H1 (cell line): ENCODE results near the gene EXOC2. TPM values are rescaled to one million over a fixed set of nuclear protein-coding genes. Genes with fewer than 3 reads are reported as not detected.

Experiments
- CTCF ChIA-PET: fragments of 300-600 bp; sonication (Branson Sonifier 250); formaldehyde crosslinking; loops from one replicate; lab custom pipeline; 2021; ENCODE audit not compliant: partially characterized antibody; lab: Charles Lee
- POLR2A ChIA-PET: fragments of 300-600 bp; sonication (Branson Sonifier 250); formaldehyde crosslinking; loops from one replicate; lab custom pipeline; 2021; ENCODE audit warnings: inconsistent platforms; ENCODE audit not compliant: partially characterized antibody; lab: Charles Lee
- DNase-seq, 2 experiments: peaks; one replicate each; pipeline versions ENCODE4 v3.0.0 to v3.0.0-alpha.2; 2010 to 2022; ENCODE audit warnings: low spot score in 2 of 2, low read depth in 1 of 2, mixed read lengths in 1 of 2
- FAIRE-seq: peaks from 2 replicates; lab custom pipeline; 2011; peaks lifted over from hg19 to GRCh38; lab: Jason Lieb, UNC
- H2AFZ ChIP-seq: 2 replicates; pipeline ENCODE4 v1.8.1; 2012; ENCODE audit warnings: low read length, inconsistent platforms
- H2AK5ac ChIP-seq: 2 replicates; pipeline ENCODE4 v1.6.1; 2013; ENCODE audit warnings: low read depth, low read length
- H2BK120ac ChIP-seq: replicated peaks from 2 replicates; pipeline ENCODE3; 2013; ENCODE audit warnings: low read depth, low read length, inconsistent platforms
- H2BK12ac ChIP-seq: 2 replicates; pipeline ENCODE4 v1.6.1; 2013; ENCODE audit warnings: low read depth, low read length
- H2BK15ac ChIP-seq: 2 replicates; pipeline ENCODE4 v1.6.1; 2013; ENCODE audit warnings: low read length
- H2BK20ac ChIP-seq: 2 replicates; pipeline ENCODE4 v1.6.1; 2013; ENCODE audit warnings: low read length
- H2BK5ac ChIP-seq: 2 replicates; pipeline ENCODE4 v1.6.1; 2013; ENCODE audit warnings: low read depth, low read length
- H3K14ac ChIP-seq: 2 replicates; pipeline ENCODE4 v1.6.1; 2013; ENCODE audit warnings: inconsistent platforms; ENCODE audit not compliant: insufficient read length
- H3K18ac ChIP-seq: 2 replicates; pipeline ENCODE4 v1.6.1; 2013; ENCODE audit warnings: low read length; ENCODE audit errors: extremely low read depth
- H3K23ac ChIP-seq: 2 replicates; pipeline ENCODE4 v1.6.1; 2013; ENCODE audit warnings: inconsistent platforms; ENCODE audit not compliant: insufficient read length
- H3K23me2 ChIP-seq: 2 replicates; pipeline ENCODE4 v1.6.1; 2013; ENCODE audit warnings: low read depth, low read length
- H3K27ac ChIP-seq: 2 replicates; pipeline ENCODE4 v1.6.1; 2011; ENCODE audit warnings: low read depth, low read length, inconsistent platforms
- H3K27me3 ChIP-seq, 4 experiments: replicated peaks in 1 of 4; 1 replicate in 1 of 4; 2 replicates in 3 of 4; pipeline versions ENCODE4 v1.6.1 to v1.8.1; 2011 to 2013; ENCODE audit warnings: low read length in 3 of 4, mild to moderate bottlenecking in 3 of 4, inconsistent platforms in 2 of 4, mixed read lengths in 2 of 4, moderate library complexity in 1 of 4; ENCODE audit not compliant: control insufficient read depth in 3 of 4, insufficient read depth in 3 of 4; ENCODE audit errors: extremely low read depth in 1 of 4
- H3K36me3 ChIP-seq, 4 experiments: 2 replicates each; pipeline versions ENCODE4 v1.6.1 to v1.8.1; 2011 to 2013; ENCODE audit warnings: mild to moderate bottlenecking in 4 of 4, low read length in 3 of 4, moderate library complexity in 2 of 4, control low read depth in 1 of 4, inconsistent platforms in 1 of 4; ENCODE audit not compliant: insufficient read depth in 4 of 4, control insufficient read depth in 2 of 4
- H3K4ac ChIP-seq: replicated peaks from 2 replicates; pipeline ENCODE3; 2013; ENCODE audit warnings: low read length, low read depth, mixed read lengths, inconsistent platforms; ENCODE audit not compliant: insufficient read length
- H3K4me1 ChIP-seq, 4 experiments: replicated peaks in 1 of 4; 1 replicate in 1 of 4; 2 replicates in 3 of 4; pipeline versions ENCODE4 v1.6.1 to v1.8.1; 2011 to 2013; ENCODE audit warnings: low read length in 3 of 4, inconsistent platforms in 2 of 4, mixed read lengths in 1 of 4; ENCODE audit not compliant: insufficient read depth in 4 of 4, control insufficient read depth in 3 of 4
- H3K4me2 ChIP-seq, 2 experiments: 2 replicates each; pipeline versions ENCODE4 v1.6.1 to v1.8.1; 2011 to 2013; ENCODE audit warnings: low read depth in 2 of 2, low read length in 2 of 2, control low read depth in 1 of 2, inconsistent platforms in 1 of 2, mild to moderate bottlenecking in 1 of 2; ENCODE audit not compliant: insufficient read depth in 1 of 2
- H3K4me3 ChIP-seq, 4 experiments: fragments of 200-600, 300-600 bp in 1 of 4; sonication (generic), shearing (Covaris generic), sonication (Bioruptor Twin) in 1 of 4; 2 replicates each; pipeline versions ENCODE4 v1.5.1 to v1.8.1; 2011 to 2016; ENCODE audit warnings: low read length in 4 of 4, low read depth in 3 of 4, control low read depth in 2 of 4, inconsistent platforms in 2 of 4, mild to moderate bottlenecking in 2 of 4, mixed read lengths in 1 of 4, moderate library complexity in 1 of 4; ENCODE audit not compliant: insufficient read depth in 2 of 4; ENCODE audit errors: extremely low read depth in 1 of 4
- H3K56ac ChIP-seq: replicated peaks from 2 replicates; pipeline ENCODE3; 2013; ENCODE audit warnings: low read depth, mild to moderate bottlenecking, mixed read lengths, low read length, inconsistent platforms; ENCODE audit not compliant: insufficient read length
- H3K79me1 ChIP-seq: 2 replicates; pipeline ENCODE4 v1.6.1; 2013; ENCODE audit warnings: low read depth, low read length, control low read depth
- H3K79me2 ChIP-seq, 2 experiments: 2 replicates each; pipeline versions ENCODE4 v1.6.1 to v1.8.1; 2012 to 2013; ENCODE audit warnings: low read length in 2 of 2, mild to moderate bottlenecking in 2 of 2, inconsistent platforms in 1 of 2; ENCODE audit not compliant: insufficient read depth in 2 of 2, control insufficient read depth in 1 of 2
- H3K9ac ChIP-seq, 4 experiments: replicated peaks in 1 of 4; 1 replicate in 1 of 4; 2 replicates in 3 of 4; pipeline versions ENCODE4 v1.6.1 to v1.8.1; 2011 to 2013; ENCODE audit warnings: low read depth in 3 of 4, low read length in 3 of 4, control low read depth in 2 of 4, mild to moderate bottlenecking in 2 of 4, moderate library complexity in 2 of 4, inconsistent platforms in 1 of 4; ENCODE audit errors: extremely low read depth in 1 of 4
- H3K9me3 ChIP-seq, 2 experiments: 2 replicates each; pipeline versions ENCODE4 v1.6.1 to v1.8.1; 2012 to 2013; ENCODE audit warnings: mild to moderate bottlenecking in 2 of 2, moderate library complexity in 2 of 2, control low read depth in 1 of 2, inconsistent platforms in 1 of 2, low read depth in 1 of 2, low read length in 1 of 2, mixed read lengths in 1 of 2; ENCODE audit not compliant: insufficient read depth in 2 of 2
- H4K20me1 ChIP-seq, 2 experiments: replicated peaks in 1 of 2; 2 replicates each; pipeline versions ENCODE3 to v1.8.1; 2011 to 2013; ENCODE audit warnings: inconsistent platforms in 2 of 2, low read length in 2 of 2, mild to moderate bottlenecking in 1 of 2; ENCODE audit not compliant: insufficient read depth in 2 of 2, control insufficient read depth in 1 of 2
- H4K5ac ChIP-seq: 2 replicates; pipeline ENCODE4 v1.6.1; 2013; ENCODE audit warnings: low read length, low read depth, mixed read lengths, inconsistent platforms; ENCODE audit not compliant: insufficient read length
- H4K8ac ChIP-seq: 2 replicates; pipeline ENCODE4 v1.8.0; 2013; ENCODE audit warnings: mild to moderate bottlenecking, moderate library complexity, low read length, inconsistent platforms; ENCODE audit not compliant: insufficient read depth; ENCODE audit errors: extremely low read depth
- H4K91ac ChIP-seq: replicated peaks from 2 replicates; pipeline ENCODE3; 2013; ENCODE audit warnings: low read length, mixed read lengths, inconsistent platforms; ENCODE audit not compliant: insufficient read length
- CBX8 ChIP-seq: fragments of 300-800, 300-1000 bp; sonication (generic); IDR thresholded peaks from 2 replicates; pipeline ENCODE4 v1.7.1; 2016; ENCODE audit warnings: low read depth, low read length, borderline replicate concordance
- CTBP2 ChIP-seq: IDR thresholded peaks from 2 replicates; pipeline ENCODE4 v1.7.0; 2011; ENCODE audit warnings: borderline replicate concordance, mild to moderate bottlenecking, moderate library complexity, mixed read lengths, low read length; ENCODE audit not compliant: insufficient read depth, insufficient read length
- HDAC6 ChIP-seq: IDR thresholded peaks from one replicate; pipeline ENCODE4 v1.7.1; 2012; ENCODE audit warnings: low read depth, mild to moderate bottlenecking, inconsistent platforms, low read length, moderate library complexity
- POLR2AphosphoS5 ChIP-seq: IDR thresholded peaks from 2 replicates; pipeline ENCODE4 v1.6.1; 2011; ENCODE audit warnings: low read depth, low read length
- RBBP5 ChIP-seq: IDR thresholded peaks from 2 replicates; pipeline ENCODE4 v1.7.1; 2012; ENCODE audit warnings: low read depth, mild to moderate bottlenecking, inconsistent platforms, low read length, moderate library complexity, borderline replicate concordance
- RNF2 ChIP-seq: fragments of 200-900, 300-1000 bp; sonication (generic); IDR thresholded peaks from 2 replicates; pipeline ENCODE4 v1.7.1; 2016; ENCODE audit warnings: borderline replicate concordance, low read depth, mild to moderate bottlenecking, antibody characterized with exemption, low read length; ENCODE audit not compliant: poor library complexity, severe bottlenecking; ENCODE audit errors: missing control alignments
- SIX5 ChIP-seq: IDR thresholded peaks from 2 replicates; pipeline ENCODE4 v1.6.1; 2011; ENCODE audit warnings: mild to moderate bottlenecking, low read depth, low read length
- SP1 ChIP-seq: IDR thresholded peaks from 2 replicates; pipeline ENCODE4 v1.6.1; 2011; ENCODE audit warnings: low read depth, low read length
- SP2 ChIP-seq: IDR thresholded peaks from 2 replicates; pipeline ENCODE4 v1.6.1; 2012; ENCODE audit warnings: mild to moderate bottlenecking, low read length, inconsistent platforms
- TAF1 ChIP-seq: IDR thresholded peaks from 2 replicates; pipeline ENCODE4 v1.6.1; 2011; ENCODE audit warnings: mild to moderate bottlenecking, low read depth, low read length
- TBP ChIP-seq: IDR thresholded peaks from 2 replicates; pipeline ENCODE4 v1.6.1; 2011; ENCODE audit warnings: low read depth, low read length, improper control_type of control experiment
- WGBS, 2 experiments: shearing (Covaris generic) in 1 of 2; methylation state at CpG; one replicate each; pipeline versions ENCODE4 v1.1.6 to v1.1.7; 2013 to 2015; ENCODE audit warnings: low lambda C conversion rate in 2 of 2, mixed read lengths in 2 of 2, inconsistent platforms in 1 of 2, low coverage in 1 of 2, missing lambda C conversion rate in 1 of 2; ENCODE audit not compliant: insufficient replicate concordance in 2 of 2, insufficient coverage in 1 of 2, insufficient read length in 1 of 2; ENCODE audit errors: extremely low coverage in 1 of 2, missing lambda C conversion rate in 1 of 2; 5-methylcytosine and 5-hydroxymethylcytosine counted together
- polyA plus RNA-seq, 7 experiments: library from polyadenylated mRNA; depleted of rRNA in 3 of 7; stranded (reverse) in 5 of 7; unstranded in 2 of 7; fragments of >200 nt in 5 of 7; fragments of 200-250 nt in 2 of 7; gene quantifications; 1 replicate in 5 of 7; 2 replicates in 1 of 7; 4 replicates in 1 of 7; pipeline versions ENCODE4 v1.2.1 to v1.2.3, GENCODE V29; 2011 to 2013; ENCODE audit warnings: missing spikeins in 2 of 7, mixed read lengths in 2 of 7
- total RNA-seq: library from RNA; stranded (reverse); fragmentation: NEBNext Ultra II Directional; extraction: Animal tissue kit (Norgen Biotek cat#: 25700); gene quantifications from 2 replicates; pipeline ENCODE4 v1.2.1, GENCODE V29; 2021
- TF ChIP-seq, protein P1 (sequence below): IDR thresholded peaks from 2 replicates; pipeline ENCODE4 v1.6.1; 2012; ENCODE audit warnings: low read length, inconsistent platforms

The EXOC2 gene
- total and polyA plus RNA-seq, 2 of the 8 experiments (the other 6 are each of a cell fraction or from before 2014, with no cell fraction given) = 25.5 to 44.4 TPM

DNA sequence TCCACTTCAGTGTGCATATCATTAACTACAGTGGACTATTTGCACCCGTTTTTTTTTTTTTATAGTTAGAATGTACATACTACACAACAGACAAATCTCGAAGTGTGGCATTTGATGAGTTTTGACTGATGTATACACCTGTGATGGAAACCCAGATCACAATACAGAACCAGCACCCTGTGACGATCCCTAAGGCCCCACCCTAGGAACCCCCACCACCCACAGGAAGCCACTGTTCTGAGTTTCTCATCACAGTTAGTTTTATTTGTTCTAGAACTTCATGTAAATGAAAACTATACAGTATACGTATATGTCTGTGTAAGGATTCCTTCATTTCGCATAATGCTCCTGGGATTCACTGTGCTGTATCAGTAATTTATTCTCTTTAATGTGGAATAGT, 198.5 kb downstream of the EXOC2 start:
- H3K23ac ChIP-seq = no peak overlapping the region
- DNase-seq (no peak), FAIRE-seq (no peak)
- CTCF ChIA-PET = no interaction called here
- H3K36me3 ChIP-seq = peaks cover 0 to 17% (median 11%) of the 10 kb centered on the region in 4 experiments; a peak in 6 of 8 replicates
- H4K20me1 ChIP-seq = no peaks in the 10 kb centered on the region
- H3K18ac ChIP-seq = no peak overlapping the region
- H2BK20ac ChIP-seq = no peak overlapping the region
- no peak overlapping the region for H3K4ac ChIP-seq
- H3K23me2 ChIP-seq = no peaks in the 10 kb centered on the region
- no peak overlapping the region for H3K4me3 ChIP-seq
- no peak overlapping the region for H2BK12ac ChIP-seq
- no peaks in the 10 kb centered on the region for H3K27me3 ChIP-seq
- no peak overlapping the region for H2BK120ac ChIP-seq
- H3K4me1 ChIP-seq = no peaks in the 10 kb centered on the region
- no peaks in the 10 kb centered on the region for H3K79me1 ChIP-seq
- 86% methylated on average over 5 of the region's 5 CpGs; no CpG with 5 or more reads in 1 of the 2 experiments for WGBS, 2 experiments
- no peak overlapping the region for H2AFZ ChIP-seq
- no peak overlapping the region for H3K56ac ChIP-seq
- H2BK5ac ChIP-seq = no peak overlapping the region
- H3K79me2 ChIP-seq = no peaks in the 10 kb centered on the region
- no peak overlapping the region for H4K8ac ChIP-seq
- H3K9ac ChIP-seq = no peak overlapping the region
- H3K9me3 ChIP-seq = no peaks in the 10 kb centered on the region; a peak in 1 of 4 replicates
- no peak overlapping the region for H4K5ac ChIP-seq
- H2AK5ac ChIP-seq = no peak overlapping the region
- POLR2A ChIA-PET = interaction anchor here (0.7 kb wide), 1 partner anchor 595 kb away, joined by 3 read pairs; no protein-coding TSS in a partner anchor
- H4K91ac ChIP-seq = no peak overlapping the region
- no peak overlapping the region for H3K14ac ChIP-seq
- H2BK15ac ChIP-seq = no peak overlapping the region
- H3K27ac ChIP-seq = no peak overlapping the region
- H3K4me2 ChIP-seq = no peak overlapping the region
- TF ChIP-seq CBX8 (no peak), POLR2AphosphoS5 (no peak), CTBP2 (no peak), HDAC6 (no peak), TBP (no peak), SP2 (no peak), RNF2 (no peak), RBBP5 (no peak), SP1 (no peak), SIX5 (no peak), TAF1 (no peak)
- TF ChIP-seq, protein P1, sequence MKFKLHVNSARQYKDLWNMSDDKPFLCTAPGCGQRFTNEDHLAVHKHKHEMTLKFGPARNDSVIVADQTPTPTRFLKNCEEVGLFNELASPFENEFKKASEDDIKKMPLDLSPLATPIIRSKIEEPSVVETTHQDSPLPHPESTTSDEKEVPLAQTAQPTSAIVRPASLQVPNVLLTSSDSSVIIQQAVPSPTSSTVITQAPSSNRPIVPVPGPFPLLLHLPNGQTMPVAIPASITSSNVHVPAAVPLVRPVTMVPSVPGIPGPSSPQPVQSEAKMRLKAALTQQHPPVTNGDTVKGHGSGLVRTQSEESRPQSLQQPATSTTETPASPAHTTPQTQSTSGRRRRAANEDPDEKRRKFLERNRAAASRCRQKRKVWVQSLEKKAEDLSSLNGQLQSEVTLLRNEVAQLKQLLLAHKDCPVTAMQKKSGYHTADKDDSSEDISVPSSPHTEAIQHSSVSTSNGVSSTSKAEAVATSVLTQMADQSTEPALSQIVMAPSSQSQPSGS = no peak
